ENCODE results near the gene LAMA2. TPM values are rescaled to one million over a fixed set of nuclear protein-coding genes. Genes with fewer than 3 reads are reported as not detected.

LAMA2 gene
- polyA plus RNA-seq, 3 donors, result not detected

DNA sequence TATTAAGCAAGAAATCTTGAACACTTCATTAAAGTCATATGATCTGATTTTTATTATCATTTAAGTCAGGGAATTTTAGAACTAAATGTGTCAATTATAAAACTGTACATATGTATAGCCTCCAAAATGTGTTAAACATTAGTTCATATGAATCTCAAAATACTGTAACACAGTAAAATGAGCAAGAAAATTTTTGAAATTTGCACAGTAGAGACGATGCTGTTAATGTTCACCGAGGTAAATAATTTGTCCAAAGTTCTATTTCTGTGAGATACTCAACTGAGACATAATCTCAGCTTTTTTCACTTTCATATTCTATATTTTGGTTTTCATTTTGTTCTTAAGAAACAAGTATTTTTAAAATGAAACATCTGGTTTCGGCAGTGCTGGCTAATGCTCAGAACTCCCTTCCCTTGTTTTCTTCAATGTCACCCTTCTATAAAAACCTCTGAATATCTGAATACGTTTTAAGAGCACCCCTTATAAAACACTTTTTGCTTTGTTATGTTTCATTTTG is 353.1 kb downstream of the LAMA2 start:
- Histone ChIP-seq H3K79me2 (ENCODE audit: insufficient read depth, low read length) (no peaks in the 10 kb centered on the region), H3K9me3 (replicated peaks in 1 of 2; ENCODE audit: control insufficient read depth in 1 of 2, insufficient read depth in 1 of 2, low read length in 2 of 2) (no peaks in the 10 kb centered on the region), H3K4me1 (ENCODE audit: control insufficient read depth in 1 of 2, insufficient read depth in 2 of 2, low read length in 2 of 2) (no peaks in the 10 kb centered on the region), H3K9ac (ENCODE audit: insufficient read depth, low read length, poor library complexity, severe bottlenecking) (no peak overlapping the region), H3K4me2 (replicated peaks; ENCODE audit: extremely low read depth, low read length, poor library complexity, severe bottlenecking) (no peak overlapping the region), H4K20me1 (ENCODE audit: insufficient read depth, low read length) (no peaks in the 10 kb centered on the region), H3K36me3 (replicated peaks in 1 of 2; ENCODE audit: control insufficient read depth in 1 of 2, insufficient read depth in 2 of 2, low read length in 2 of 2) (no peaks in the 10 kb centered on the region), H3K4me3 (replicated peaks in 1 of 3; ENCODE audit: low read depth in 2 of 3, low read length in 3 of 3) (no peak overlapping the region), H3K27me3 (ENCODE audit: control insufficient read depth in 2 of 2, insufficient read depth in 2 of 2, low read length in 2 of 2) (no peaks in the 10 kb centered on the region), H2AFZ (ENCODE audit: insufficient read depth, low read depth, low read length, poor library complexity, severe bottlenecking) (no peak overlapping the region), H3K27ac (ENCODE audit: low read depth in 1 of 2, low read length in 2 of 2) (no peak overlapping the region)
- Mint-ChIP-seq H3K9me3 (no peaks in the 10 kb centered on the region), H3K4me3 (no peak overlapping the region), H3K4me1 (no peaks in the 10 kb centered on the region), H3K27me3 (ENCODE audit: low read depth in 3 of 3) (no peaks in the 10 kb centered on the region), H3K36me3 (no peaks in the 10 kb centered on the region), H3K27ac (no peak overlapping the region)
- intact Hi-C loops (cut with micrococcal nuclease), result no loop called here
- TF ChIP-seq, protein P1, sequence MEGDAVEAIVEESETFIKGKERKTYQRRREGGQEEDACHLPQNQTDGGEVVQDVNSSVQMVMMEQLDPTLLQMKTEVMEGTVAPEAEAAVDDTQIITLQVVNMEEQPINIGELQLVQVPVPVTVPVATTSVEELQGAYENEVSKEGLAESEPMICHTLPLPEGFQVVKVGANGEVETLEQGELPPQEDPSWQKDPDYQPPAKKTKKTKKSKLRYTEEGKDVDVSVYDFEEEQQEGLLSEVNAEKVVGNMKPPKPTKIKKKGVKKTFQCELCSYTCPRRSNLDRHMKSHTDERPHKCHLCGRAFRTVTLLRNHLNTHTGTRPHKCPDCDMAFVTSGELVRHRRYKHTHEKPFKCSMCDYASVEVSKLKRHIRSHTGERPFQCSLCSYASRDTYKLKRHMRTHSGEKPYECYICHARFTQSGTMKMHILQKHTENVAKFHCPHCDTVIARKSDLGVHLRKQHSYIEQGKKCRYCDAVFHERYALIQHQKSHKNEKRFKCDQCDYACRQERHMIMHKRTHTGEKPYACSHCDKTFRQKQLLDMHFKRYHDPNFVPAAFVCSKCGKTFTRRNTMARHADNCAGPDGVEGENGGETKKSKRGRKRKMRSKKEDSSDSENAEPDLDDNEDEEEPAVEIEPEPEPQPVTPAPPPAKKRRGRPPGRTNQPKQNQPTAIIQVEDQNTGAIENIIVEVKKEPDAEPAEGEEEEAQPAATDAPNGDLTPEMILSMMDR (IDR thresholded peaks at IDR 0.05), result no peak
- DNase-seq, result no peak
- no CpG with 5 or more reads among the region's 4 CpGs for whole genome bisulfite sequencing (ENCODE audit: insufficient coverage)

DNA sequence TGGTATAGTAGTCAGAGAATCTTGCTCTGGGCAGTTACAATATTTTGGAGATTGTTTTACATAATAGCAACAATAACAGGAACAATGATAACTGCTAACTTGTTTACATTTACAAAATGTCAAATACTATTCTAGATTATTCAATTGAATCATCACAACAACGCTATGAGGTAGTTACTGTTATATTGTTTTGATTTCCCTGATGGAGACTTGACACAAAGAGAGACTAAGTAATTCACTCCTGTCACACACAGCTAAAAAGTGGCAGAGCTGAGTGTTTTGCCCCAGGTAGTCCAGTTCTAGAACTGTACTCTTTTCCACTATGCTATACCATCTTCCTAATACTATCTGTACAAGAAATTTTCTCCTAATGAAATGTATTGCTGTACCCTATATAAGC is 356.1 kb downstream of the LAMA2 start:
- intact Hi-C loops (cut with micrococcal nuclease), result no loop called here
- DNase-seq, result no peak
- H3K27ac Mint-ChIP-seq, result no peak overlapping the region

More for the DNA sequence above, 356.1 kb downstream of the LAMA2 start:
- no CpG with 5 or more reads among the region's 1 CpG for WGBS (ENCODE audit: insufficient coverage)
- H3K4me3 Mint-ChIP-seq, result no peak overlapping the region
- Histone ChIP-seq H3K27me3 (ENCODE audit: control insufficient read depth in 2 of 2, insufficient read depth in 2 of 2, low read length in 2 of 2) (no peaks in the 10 kb centered on the region), H2AFZ (ENCODE audit: insufficient read depth, low read depth, low read length, poor library complexity, severe bottlenecking) (no peak overlapping the region), H4K20me1 (ENCODE audit: insufficient read depth, low read length) (no peaks in the 10 kb centered on the region), H3K9ac (ENCODE audit: insufficient read depth, low read length, poor library complexity, severe bottlenecking) (no peak overlapping the region), H3K4me1 (ENCODE audit: control insufficient read depth in 1 of 2, insufficient read depth in 2 of 2, low read length in 2 of 2) (no peaks in the 10 kb centered on the region), H3K9me3 (replicated peaks in 1 of 2; ENCODE audit: control insufficient read depth in 1 of 2, insufficient read depth in 1 of 2, low read length in 2 of 2) (no peaks in the 10 kb centered on the region), H3K36me3 (replicated peaks in 1 of 2; ENCODE audit: control insufficient read depth in 1 of 2, insufficient read depth in 2 of 2, low read length in 2 of 2) (no peaks in the 10 kb centered on the region), H3K4me2 (replicated peaks; ENCODE audit: extremely low read depth, low read length, poor library complexity, severe bottlenecking) (no peak overlapping the region), H3K27ac (ENCODE audit: low read depth in 1 of 2, low read length in 2 of 2) (no peak overlapping the region), H3K4me3 (replicated peaks in 1 of 3; ENCODE audit: low read depth in 2 of 3, low read length in 3 of 3) (no peak overlapping the region), H3K79me2 (ENCODE audit: insufficient read depth, low read length) (no peaks in the 10 kb centered on the region)
- H3K36me3 Mint-ChIP-seq, result no peaks in the 10 kb centered on the region
- TF ChIP-seq, protein P1 (IDR thresholded peaks at IDR 0.05), result no peak
- no peaks in the 10 kb centered on the region for H3K4me1 Mint-ChIP-seq
- no peaks in the 10 kb centered on the region for H3K9me3 Mint-ChIP-seq
- peaks cover 0 to 2% (median 2%) of the 10 kb centered on the region in 3 donors for H3K27me3 Mint-ChIP-seq (ENCODE audit: low read depth in 3 of 3)
